SIG-M5 (cell line): ENCODE measurements around the gene ABCC1.
"Not testable (repeated sequence)": the region's sequence is repeated elsewhere in the genome, so short reads cannot be mapped to it uniquely, and the experiment has no call there.

Experiments used
- DNase-seq: peaks from one replicate; lab custom pipeline; 2025; lab: John Stamatoyannopoulos, UW

Gene ABCC1

DNA sequence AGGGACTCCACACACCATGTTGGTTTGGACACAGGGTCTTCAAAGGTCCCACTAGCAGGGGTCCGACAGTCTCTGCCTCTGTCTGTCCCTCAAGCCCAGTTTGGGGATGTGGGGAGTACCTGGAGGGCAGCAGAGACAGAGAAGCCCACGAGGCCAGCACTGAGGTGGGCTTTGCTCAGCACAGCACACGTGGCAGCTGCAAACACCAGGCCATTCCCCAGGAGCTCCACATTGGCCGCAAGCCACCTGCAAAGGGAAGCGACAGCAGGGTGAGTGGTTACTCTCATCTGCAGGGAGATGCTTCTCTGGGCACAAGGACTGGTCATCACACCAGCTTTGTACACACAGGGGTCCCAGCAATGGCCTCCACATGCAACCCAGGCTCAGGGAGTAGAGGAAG is 211.9 kb downstream of the ABCC1 start:
- no peak for DNase-seq

DNA sequence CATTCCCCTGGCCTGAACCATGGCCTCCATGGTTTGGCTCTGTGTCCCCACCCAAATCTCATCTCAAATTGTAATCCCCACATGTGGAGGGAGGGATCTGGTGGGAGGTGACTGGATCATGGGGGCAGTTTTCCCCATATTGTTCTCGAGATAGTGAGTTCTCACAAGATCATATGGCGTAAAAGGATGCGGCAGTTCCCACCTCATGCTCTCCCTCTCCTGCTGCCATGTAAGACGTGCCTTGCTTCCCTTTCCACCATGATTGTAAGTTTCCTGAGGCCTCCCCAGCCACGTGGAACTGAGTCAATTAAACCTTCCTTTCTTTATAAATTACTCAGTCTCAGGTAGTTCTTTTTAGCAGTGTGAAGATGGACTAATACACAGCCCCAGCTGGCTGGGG is 212.4 kb downstream of the ABCC1 start:
- DNase-seq = not testable (repeated sequence)

DNA sequence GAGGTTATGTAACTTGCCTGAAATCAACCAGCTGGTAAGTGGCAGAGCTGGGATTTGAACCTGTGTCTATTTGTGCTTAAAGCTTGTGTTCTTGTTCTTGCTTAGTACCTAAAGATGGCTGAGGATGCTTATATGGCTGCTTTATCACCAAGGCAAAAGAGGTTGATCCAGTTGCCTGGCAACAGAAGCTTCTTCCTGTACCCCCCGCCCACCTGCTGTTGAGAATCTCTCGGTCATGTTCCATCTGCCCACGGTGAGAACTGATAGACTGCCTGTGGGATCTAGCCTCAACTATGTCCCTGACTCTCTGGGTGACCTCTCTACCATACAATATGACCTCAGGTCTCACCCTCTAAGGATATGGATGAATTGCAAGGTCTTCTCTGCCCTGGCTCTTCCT is 213.2 kb downstream of the ABCC1 start:
- no peak for DNase-seq

DNA sequence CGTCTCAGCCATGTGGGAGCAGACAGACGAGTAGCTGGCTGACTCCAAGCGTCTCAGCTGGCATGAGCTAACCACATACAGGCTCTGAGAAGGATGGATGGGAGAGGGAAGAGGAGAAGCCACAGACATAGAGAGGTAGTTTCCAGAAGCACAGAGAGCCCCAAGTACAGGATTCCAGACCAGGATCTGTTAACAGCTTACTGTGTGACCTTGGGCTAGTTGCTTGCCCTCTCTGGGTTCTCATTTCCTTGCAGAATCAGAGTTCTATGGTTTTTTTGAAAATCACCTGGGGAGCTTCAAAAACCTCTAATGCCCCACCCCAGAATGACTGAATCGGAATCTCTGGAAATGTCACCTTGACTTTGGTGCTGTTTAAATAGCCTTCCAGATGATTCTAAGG is 213.7 kb downstream of the ABCC1 start:
- DNase-seq = no peak

DNA sequence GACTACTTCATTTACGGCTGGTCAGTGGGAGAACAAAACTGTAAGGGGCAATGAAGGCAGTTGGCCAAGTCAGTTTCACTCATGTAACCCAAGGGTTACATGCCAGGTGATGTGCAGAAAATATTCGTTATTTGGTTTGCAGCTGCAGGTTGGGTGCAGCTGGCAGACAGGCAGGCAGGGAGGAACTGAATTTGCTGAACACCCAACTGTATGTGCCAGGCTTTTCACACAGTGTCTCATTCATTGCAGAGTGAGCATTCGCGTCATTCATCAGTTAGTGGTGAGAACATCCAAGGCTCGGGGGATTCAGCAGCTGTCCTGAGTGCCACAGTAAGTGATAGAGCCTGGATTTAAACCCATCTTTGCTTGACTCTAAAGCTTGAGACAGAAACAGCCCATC is 214.2 kb downstream of the ABCC1 start:
- no peak for DNase-seq

DNA sequence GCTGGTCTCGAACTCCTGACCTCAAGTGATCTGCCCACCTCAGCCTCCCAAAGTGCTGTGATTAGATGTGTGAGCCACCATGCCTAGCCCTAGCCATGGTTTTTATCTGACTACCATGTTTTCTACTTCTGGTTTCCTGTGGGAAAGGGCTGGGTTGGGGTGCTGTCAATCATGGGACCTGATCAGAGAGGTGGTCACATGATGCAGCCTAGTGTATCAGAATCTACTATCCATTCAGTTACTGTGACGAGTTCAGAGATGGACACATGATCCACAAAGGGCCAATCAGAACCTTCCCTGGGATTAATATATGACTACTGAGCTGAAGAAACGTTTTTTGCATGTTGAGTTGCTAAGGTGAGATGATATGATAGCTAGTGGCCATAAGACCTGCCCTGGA is 214.8 kb downstream of the ABCC1 start:
- no peak for DNase-seq

DNA sequence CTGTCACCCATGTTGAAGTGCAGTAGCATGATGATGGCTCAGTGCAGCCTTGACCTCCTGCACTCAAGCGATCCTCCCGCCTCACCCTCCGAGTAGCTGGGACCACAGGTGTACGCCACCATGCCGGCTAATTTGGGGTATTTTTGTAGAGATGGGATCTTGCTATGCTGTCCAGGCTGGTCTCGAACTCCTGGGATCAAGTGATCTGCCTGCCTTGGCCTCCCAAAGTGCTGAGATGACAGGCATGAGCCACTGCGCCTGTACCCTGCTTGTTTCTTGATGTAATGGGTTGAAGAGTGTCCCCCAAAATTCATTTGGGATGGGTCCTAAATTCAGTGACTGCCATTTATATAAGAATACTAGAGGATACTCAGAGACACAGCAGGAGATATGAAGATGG is 216.7 kb downstream of the ABCC1 start:
- DNase-seq = no peak

DNA sequence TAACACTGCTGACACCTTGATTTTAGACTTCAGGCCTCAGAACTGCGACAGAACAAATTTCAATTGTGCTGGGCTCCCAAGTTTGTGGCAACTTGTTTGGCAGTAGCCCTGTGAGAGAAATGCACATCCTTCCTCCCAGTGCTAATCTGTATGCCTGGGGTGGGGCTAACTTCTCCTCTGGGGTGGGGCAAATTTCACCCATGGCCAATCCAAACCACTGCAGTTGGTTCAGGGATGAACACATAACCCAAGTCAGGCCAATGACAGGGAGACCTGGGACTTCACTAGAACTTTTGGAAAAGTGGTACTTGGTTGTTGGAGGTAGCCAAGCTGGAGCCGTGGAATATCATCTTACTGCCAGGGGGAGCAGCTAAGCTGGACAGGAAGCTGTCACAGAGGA is 217.5 kb downstream of the ABCC1 start:
- no peak for DNase-seq

DNA sequence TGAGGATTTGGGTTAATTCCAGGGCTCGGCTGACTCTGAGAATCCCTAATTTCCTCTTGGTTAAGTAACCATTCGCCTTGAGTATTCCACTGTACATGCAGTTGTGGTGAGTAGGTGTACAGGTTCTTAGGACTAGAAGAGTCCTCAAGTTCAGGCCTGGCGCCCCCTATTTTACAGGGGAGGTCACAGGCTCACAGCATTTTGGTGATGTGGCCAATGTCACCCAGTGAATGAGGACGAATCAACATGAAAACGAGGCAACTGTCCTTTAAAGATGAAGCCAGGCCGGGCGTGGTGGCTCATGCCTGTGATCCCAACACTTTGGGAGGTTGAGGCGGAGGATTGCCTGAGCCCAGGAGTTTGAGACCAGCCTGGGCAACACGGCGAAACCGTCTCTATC is 218.5 kb downstream of the ABCC1 start:
- DNase-seq = no peak

DNA sequence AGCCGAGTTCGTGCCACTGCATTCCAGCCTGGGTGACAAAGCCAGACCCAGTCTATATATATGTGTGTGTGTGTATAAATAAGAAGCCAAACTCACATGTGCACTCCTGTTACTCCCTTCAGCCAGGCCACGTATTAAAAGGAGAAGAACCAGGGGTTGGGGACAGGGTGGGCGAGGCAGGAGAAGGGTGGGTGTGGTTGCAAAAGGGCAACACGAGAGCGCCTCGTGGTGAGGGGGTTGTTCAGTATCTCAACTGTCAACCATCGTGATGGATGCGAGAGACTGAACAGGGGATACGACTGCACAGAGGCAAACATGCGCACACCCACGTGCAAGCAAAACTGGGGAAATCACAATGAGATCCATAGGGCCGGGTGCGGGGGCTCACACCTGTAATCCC is 219.0 kb downstream of the ABCC1 start:
- no peak for DNase-seq

DNA sequence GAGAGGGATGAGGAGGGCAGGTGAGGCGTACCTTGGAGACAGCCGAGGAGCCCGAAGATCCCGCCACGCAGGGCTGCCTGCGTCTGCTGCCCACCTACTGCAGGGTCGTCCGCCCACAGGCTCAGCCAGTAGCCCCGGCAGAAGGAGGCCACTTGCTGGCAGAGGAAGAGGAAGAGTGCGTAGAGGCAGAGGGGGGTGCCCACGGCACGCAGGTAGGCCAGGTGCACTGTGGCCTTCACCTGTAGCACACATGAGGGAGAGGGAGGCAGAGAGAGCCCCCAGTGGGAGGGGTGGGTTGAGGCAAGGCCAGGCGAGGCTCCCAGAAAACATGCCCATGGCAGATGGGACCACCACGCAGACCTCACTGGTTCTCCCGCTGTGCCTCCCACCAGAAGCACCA is 220.2 kb downstream of the ABCC1 start:
- DNase-seq = no peak

DNA sequence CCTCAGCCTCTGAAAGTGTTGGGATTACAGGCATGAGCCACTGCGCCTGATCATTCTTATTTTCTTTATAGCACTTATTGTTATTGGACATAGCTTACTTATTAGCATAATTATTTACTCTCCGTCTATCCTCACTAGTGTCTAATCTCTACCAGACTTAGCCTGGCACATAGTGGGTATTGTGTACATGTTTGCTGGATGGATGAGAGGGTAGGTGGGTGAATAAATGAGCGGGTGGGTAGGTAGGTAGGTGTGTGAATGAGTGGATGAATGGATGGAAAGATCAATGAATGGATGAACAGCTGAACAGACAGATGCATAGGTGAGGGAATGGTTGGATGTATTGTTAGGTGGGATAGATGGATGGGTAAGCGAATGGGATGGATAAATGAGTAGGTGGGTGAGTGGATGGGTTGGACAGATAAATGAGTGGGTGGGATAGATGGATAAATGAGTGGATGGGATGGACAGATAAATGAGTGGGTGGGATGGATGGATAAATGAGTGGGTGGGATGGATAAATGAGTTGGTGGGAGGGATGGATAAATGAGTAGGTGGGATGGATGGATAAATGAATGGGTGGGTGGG is 222.0 kb downstream of the ABCC1 start:
- no peak for DNase-seq

DNA sequence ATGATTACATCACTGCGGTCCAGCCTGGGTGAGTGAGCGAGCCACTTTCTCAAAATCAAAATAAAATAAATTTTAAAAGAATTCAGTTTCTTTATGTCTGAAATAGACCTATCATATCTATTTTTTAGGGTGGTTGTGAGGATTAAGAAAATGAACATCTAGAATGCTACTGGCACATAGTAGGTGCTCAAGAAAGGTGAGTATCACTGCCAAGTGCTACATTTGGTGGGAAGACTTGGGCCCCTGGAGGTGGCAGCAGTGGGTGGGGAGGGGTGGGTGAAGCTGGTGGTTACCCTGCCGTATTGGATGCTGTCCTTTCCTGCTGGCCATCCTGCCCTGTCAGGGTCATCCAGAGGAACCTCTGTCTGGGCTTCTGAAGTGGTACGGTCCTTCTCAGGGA is 223.6 kb downstream of the ABCC1 start:
- DNase-seq = no peak

DNA sequence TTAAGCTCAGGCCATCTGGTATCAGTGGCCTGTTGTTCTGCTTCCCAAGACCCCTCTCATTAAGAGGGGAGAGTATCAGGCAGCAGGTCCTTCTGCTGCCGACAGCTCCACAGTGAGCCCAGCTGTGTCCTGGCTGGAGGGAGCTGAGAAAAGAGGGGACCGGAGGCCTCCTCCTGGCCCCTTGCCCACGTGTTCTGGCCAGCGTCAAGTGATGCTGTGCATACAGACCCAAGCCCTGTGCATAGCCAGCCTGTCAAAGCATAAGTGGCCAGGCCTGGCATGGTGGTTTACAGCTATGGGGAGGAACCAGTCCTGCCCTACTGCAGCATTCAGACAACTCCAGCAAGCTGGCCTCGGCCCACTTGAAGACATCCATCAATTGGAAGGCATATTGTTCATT is 225.9 kb downstream of the ABCC1 start:
- DNase-seq = no peak

DNA sequence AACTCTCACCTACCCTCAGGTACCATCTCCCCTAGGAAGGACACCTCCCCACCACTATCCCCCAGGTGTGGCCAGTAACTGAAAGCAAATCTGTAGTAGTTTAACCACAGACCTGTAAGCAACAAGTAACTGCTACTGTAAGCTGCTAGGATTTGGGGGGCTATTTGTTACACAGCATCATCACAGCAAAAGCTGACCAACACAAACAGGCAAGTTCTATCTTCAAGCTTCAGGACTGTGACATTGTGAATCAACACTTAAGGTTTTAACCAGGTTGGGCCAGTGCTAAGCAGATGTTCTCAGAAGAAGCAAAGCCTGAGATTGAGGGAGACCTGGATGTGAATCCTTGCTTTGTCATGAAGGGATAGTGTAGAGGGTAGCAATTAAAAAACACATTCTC is 226.9 kb downstream of the ABCC1 start:
- DNase-seq = no peak

DNA sequence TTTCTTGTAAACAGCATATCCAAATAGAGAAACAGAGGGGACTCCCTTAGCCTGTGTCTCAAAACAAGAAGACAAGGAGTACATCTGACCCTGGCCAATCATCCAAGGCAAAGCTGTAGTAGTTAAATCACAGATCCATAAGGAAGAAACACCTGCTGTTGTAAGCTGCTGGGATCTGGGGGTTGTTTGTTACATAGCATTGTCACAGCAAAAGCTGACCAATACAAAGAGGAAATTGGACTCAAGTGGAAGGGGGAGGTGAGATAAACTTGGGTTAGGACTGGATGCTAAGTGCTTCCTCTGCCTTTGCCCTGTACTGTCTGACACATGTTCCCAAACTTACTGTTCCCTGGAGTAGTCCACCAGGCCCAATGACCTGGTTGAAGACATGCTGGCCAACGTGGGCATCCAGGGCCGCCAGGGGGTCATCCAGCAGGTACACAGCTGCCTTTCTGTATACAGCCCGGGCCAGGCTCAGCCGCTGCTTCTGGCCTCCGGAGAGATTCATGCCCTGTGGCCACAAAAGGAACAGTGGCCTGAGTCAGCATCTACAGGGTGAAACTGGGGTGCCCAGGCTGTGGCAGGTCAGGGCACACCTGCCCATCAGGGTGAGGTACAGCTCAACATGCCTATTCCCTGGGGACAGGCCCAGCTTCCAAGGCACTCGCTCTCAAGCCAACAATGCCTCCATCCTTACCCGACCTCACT is 229.2 kb downstream of the ABCC1 start:
- no peak for DNase-seq

DNA sequence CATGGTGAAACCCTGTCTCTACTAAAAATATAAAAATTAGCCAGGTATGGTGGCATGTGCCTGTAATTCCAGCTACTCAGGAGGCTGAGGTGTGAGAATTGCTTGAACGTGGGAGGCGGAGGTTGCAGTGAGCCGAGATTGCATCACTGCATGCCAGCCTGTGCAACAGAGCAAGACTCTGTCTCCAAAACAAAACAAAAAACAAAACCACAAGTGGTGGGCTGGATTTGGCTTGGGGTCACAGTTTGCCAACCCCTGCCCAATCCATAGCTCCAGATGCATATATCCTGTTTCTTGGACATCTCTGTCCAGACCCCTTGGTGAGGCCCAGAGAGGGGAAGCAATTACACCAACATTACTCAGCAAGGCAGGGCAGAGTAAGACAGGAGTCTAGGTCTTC is 232.3 kb downstream of the ABCC1 start:
- not testable (repeated sequence) for DNase-seq

DNA sequence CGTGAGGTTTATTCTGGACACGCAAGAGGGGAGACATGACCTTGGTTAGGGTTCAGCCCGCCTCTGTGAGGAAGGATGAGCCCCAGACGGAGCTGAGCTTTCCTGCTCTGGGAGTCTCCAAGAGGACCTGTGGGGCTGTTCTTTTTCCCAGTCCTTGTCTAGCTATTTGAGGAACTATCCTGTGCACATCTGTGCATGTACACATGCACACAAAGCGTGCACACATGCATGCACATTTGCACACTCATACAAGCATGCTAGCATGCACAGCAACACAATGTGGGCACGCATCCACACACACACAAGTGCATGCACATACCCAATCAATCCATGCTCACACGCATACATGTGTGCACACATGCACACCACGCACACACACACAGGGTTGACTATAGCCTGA is 233.5 kb downstream of the ABCC1 start:
- DNase-seq = no peak

DNA sequence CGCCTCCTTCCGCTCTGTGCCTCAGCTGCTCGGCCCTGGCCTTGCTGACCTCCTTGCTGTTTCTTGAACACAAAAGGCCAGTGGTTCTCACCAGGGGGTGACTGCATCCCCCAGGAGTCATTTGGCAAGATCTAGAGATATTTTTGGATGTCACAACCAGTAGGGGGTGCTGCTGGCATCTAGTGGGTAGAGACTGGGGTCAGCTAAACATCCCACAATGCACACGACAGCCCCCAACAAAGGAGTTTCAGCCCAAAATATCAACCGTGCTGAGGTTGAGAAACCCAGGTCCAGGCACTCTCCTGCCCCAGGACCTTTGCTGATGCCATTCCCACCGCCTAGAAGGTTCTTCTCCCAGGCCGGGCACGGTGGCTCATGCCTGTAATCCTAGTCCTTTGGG is 234.1 kb downstream of the ABCC1 start:
- DNase-seq = no peak

DNA sequence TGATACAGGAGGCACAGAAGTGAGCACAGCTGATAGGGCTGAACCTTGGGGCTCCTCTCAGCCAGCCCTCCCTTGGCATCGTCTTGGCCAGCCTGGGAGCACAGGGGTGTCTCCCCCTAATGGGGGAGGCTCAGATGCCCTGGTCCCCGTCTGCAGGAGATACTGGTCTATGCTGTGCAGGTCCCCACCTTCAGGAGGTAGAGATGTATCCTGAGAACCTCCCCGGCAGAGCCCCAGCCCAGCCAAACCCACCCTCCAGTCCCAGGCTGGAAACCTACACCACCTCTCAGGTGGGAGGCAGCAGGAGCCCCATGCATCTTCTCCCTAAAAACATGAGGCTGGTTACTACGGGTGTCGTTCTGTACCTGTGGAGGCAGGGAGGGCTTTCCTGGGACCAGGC is 235.2 kb downstream of the ABCC1 start:
- no peak for DNase-seq

DNA sequence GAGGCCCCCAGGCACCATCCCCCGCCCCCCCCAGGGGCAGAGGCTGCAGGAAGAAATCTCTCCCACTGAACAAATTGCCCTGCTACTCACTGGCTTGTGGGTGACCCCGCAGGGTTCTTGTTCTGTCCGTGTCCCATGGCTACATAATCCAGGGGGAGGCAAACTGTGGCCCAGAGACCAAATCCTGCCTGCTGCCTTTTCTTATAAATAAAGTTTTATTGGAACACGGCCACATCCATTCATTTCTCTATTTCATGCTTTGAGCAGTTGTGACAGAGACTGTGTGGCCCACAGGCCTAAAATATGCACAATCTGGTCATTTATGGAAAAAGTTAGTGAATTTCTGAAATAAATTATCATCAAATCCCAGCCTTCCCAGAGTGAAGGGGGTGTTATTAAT is 235.7 kb downstream of the ABCC1 start:
- DNase-seq = no peak

DNA sequence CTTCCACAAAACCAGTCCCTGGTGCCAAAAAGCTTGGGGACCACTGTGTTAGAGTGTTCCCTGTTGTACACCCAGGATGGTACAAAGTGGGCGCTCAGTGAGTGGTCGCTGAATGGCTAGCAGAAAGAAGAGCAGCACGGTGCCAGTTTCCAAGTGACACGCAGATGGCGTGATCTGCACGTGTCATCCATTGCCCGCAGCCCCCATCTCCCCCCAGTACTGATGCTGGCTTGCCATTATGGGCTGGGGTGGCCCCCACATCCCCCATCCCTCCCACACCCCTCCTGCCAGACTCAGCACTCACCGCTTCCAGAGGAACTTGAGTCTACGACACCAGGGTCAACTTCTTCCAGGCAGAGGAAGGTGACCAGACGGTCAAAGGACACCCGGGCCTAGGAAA is 237.4 kb downstream of the ABCC1 start:
- DNase-seq = no peak

DNA sequence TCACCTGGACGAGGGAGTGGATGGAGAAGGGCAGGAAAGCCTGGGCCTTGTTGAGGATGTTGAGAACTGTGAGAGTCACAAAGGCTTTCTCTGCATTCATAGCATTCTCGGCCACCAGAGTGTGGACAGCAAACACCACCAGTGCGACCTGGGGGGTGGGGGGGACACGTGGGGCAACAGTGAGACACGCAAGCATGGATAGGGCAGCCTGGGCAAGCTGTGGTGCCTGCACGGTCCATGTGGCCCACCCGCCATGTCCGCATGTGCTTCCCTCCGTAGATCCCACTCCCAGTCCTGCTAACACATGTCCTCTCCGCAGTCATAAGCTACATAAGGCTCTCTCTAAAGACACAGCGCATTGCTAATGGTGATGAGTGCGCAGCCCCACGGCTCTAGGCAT is 239.4 kb downstream of the ABCC1 start:
- no peak for DNase-seq

DNA sequence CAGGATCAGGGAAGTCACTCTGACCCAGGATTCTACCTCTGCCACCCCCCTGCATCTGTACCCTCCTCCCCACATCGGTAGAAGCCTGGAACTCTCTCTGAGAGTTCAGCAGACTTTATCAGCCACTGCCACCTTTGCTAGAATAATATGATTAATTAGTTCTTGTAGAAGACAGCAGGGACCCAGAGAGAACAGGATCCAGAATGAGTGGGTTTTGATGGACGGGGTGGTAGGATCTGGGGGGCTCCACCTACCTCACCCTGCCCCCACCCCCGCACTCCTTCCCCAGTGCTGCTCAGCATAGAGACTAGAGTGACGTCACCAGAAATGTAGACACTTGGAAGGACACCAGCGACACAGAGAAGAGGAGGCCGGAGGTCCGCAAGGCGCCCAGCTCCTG is 240.4 kb downstream of the ABCC1 start:
- DNase-seq = no peak
